ENCODE data around the gene TP53I11. TPM values are rescaled to one million over a fixed set of nuclear protein-coding genes. Genes with fewer than 3 reads are reported as not detected.

The TP53I11 gene
- total RNA-seq, 1 experiment from 2014 or later: 17.7 TPM

- no peaks in the 10 kb centered on the region for H3K27me3 Mint-ChIP-seq (ENCODE audit: insufficient read depth, unreplicated experiment)
- H3K27ac Mint-ChIP-seq (ENCODE audit: low read depth, unreplicated experiment): no peak overlapping the region
Measured at GRCh38 chr11:44936951-44937543, 13.6 kb downstream of the TP53I11 start.

DNA sequence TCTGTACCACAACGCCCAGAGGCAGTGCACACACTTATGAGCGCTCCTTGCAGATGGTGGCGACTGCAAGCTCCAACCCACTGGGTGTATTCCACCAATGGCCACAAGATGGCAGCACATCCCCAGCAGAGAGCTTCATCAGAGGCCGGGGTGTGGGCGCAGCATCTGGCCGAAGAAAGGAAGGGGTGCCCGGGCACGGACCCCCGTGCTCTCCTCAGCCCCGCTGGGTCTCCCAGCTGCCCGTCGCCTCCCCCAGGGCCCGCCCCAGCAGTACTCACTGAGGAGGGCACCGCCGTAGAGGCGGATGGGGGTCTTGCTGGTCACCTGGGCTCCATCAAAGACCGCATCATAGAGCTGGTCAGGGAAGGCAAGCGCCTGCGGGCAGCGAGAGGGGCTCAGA lies 14.2 kb downstream of the TP53I11 start:
- no TSS peak for BruUV-seq (replicated peaks)
- peak; percentile 77 for DNase-seq (ENCODE audit: unreplicated experiment)
- Mint-ChIP-seq H3K4me3 (ENCODE audit: unreplicated experiment) (no peak overlapping the region), H3K36me3 (ENCODE audit: insufficient read depth, unreplicated experiment) (peaks cover 8% of the 10 kb centered on the region), H3K27ac (ENCODE audit: low read depth, unreplicated experiment) (no peak overlapping the region), H3K4me1 (ENCODE audit: insufficient read depth, unreplicated experiment) (no peaks in the 10 kb centered on the region), H3K9me3 (ENCODE audit: unreplicated experiment) (no peaks in the 10 kb centered on the region), H3K27me3 (ENCODE audit: insufficient read depth, unreplicated experiment) (no peaks in the 10 kb centered on the region)
- ChIA-PET POLR2A (interaction anchor here (0.9 to 3.1 kb wide), 6 partner anchors 9 to 822 kb away, joined by 3 to 29 read pairs (median 6); no protein-coding TSS in a partner anchor), CTCF (interaction anchor here (0.6 to 17.4 kb wide), 37 partner anchors 9 to 566 kb away, joined by 3 to 1181 read pairs (median 3); partner anchors contain the start of gene SYT13)
- TF ChIP-seq, protein P1, sequence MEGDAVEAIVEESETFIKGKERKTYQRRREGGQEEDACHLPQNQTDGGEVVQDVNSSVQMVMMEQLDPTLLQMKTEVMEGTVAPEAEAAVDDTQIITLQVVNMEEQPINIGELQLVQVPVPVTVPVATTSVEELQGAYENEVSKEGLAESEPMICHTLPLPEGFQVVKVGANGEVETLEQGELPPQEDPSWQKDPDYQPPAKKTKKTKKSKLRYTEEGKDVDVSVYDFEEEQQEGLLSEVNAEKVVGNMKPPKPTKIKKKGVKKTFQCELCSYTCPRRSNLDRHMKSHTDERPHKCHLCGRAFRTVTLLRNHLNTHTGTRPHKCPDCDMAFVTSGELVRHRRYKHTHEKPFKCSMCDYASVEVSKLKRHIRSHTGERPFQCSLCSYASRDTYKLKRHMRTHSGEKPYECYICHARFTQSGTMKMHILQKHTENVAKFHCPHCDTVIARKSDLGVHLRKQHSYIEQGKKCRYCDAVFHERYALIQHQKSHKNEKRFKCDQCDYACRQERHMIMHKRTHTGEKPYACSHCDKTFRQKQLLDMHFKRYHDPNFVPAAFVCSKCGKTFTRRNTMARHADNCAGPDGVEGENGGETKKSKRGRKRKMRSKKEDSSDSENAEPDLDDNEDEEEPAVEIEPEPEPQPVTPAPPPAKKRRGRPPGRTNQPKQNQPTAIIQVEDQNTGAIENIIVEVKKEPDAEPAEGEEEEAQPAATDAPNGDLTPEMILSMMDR (IDR thresholded peaks at IDR 0.05; ENCODE audit: unreplicated experiment): peak; percentile 89
- intact Hi-C loops (cut with micrococcal nuclease): loop anchor here (1.0 to 5.0 kb wide), 3 partner anchors 9 to 356 kb away; no protein-coding TSS in a partner anchor

More at GRCh38 chr11:44936951-44937543, 13.6 kb downstream of the TP53I11 start:
- CTCF ChIA-PET: interaction anchor here (0.6 to 17.4 kb wide), 28 partner anchors 10 to 469 kb away, joined by 3 to 1181 read pairs (median 4); partner anchors contain the start of gene SYT13
- H3K36me3 Mint-ChIP-seq (ENCODE audit: insufficient read depth, unreplicated experiment): peaks cover 5% of the 10 kb centered on the region
- TF ChIP-seq, protein P1 (IDR thresholded peaks at IDR 0.05; ENCODE audit: unreplicated experiment): no peak
- BruUV-seq (replicated peaks): no TSS peak
- no peaks in the 10 kb centered on the region for H3K4me1 Mint-ChIP-seq (ENCODE audit: insufficient read depth, unreplicated experiment)
- H3K9me3 Mint-ChIP-seq (ENCODE audit: unreplicated experiment): no peaks in the 10 kb centered on the region
- intact Hi-C loops (cut with micrococcal nuclease): loop anchor here (1.0 to 5.0 kb wide), 3 partner anchors 10 to 355 kb away; no protein-coding TSS in a partner anchor
- no peak for DNase-seq (ENCODE audit: unreplicated experiment)
- no peak overlapping the region for H3K4me3 Mint-ChIP-seq (ENCODE audit: unreplicated experiment)
- POLR2A ChIA-PET: interaction anchor here (0.8 to 3.1 kb wide), 7 partner anchors 18 to 821 kb away, joined by 3 to 29 read pairs (median 5); no protein-coding TSS in a partner anchor

- H3K4me1 Mint-ChIP-seq (ENCODE audit: insufficient read depth, unreplicated experiment): peaks cover 5% of the 10 kb centered on the region
- no peak overlapping the region for H3K27ac Mint-ChIP-seq (ENCODE audit: low read depth, unreplicated experiment)
- POLR2A ChIA-PET: no interaction called here
- DNase-seq (ENCODE audit: unreplicated experiment): no peak
- no peak overlapping the region for H3K4me3 Mint-ChIP-seq (ENCODE audit: unreplicated experiment)
- CTCF ChIA-PET: interaction anchor here (1.2 to 17.4 kb wide), 5 partner anchors 7 to 892 kb away, joined by 3 to 1181 read pairs (median 36); no protein-coding TSS in a partner anchor
- H3K9me3 Mint-ChIP-seq (ENCODE audit: unreplicated experiment): no peaks in the 10 kb centered on the region
- H3K36me3 Mint-ChIP-seq (ENCODE audit: insufficient read depth, unreplicated experiment): peaks cover 12% of the 10 kb centered on the region
- no TSS peak for BruUV-seq (replicated peaks)
- H3K27me3 Mint-ChIP-seq (ENCODE audit: insufficient read depth, unreplicated experiment): peaks cover 17% of the 10 kb centered on the region
- TF ChIP-seq, protein P1 (IDR thresholded peaks at IDR 0.05; ENCODE audit: unreplicated experiment): no peak
- intact Hi-C loops (cut with micrococcal nuclease): loop anchor here (5.0 kb wide), 1 partner anchor 358 kb away; no protein-coding TSS in a partner anchor
Measured at GRCh38 chr11:44934735-44935250, 15.9 kb downstream of the TP53I11 start.

GRCh38 chr11:44934110-44934509 lies 16.6 kb downstream of the TP53I11 start:
- H3K4me3 Mint-ChIP-seq (ENCODE audit: unreplicated experiment): no peak overlapping the region
- ChIA-PET CTCF (interaction anchor here (0.6 to 17.4 kb wide), 3 partner anchors 9 to 168 kb away, joined by 3 to 1181 read pairs (median 5); no protein-coding TSS in a partner anchor), POLR2A (no interaction called here)
- TF ChIP-seq, protein P1 (IDR thresholded peaks at IDR 0.05; ENCODE audit: unreplicated experiment): no peak
- peaks cover 14% of the 10 kb centered on the region for H3K36me3 Mint-ChIP-seq (ENCODE audit: insufficient read depth, unreplicated experiment)
- H3K4me1 Mint-ChIP-seq (ENCODE audit: insufficient read depth, unreplicated experiment): peaks cover 5% of the 10 kb centered on the region
- no peak for DNase-seq (ENCODE audit: unreplicated experiment)
- intact Hi-C loops (cut with micrococcal nuclease): no loop called here
- H3K9me3 Mint-ChIP-seq (ENCODE audit: unreplicated experiment): no peaks in the 10 kb centered on the region
- no peak overlapping the region for H3K27ac Mint-ChIP-seq (ENCODE audit: low read depth, unreplicated experiment)
- H3K27me3 Mint-ChIP-seq (ENCODE audit: insufficient read depth, unreplicated experiment): peaks cover 20% of the 10 kb centered on the region
- TSS peak; percentile 62 for BruUV-seq (replicated peaks)

Data from MCF 10A (cell line).